HepG2 (cell line): Measurements from ENCODE around the gene TMEM107. TPM values are rescaled to one million over a fixed set of nuclear protein-coding genes. Genes with fewer than 3 reads are reported as not detected.
A peak's percentile ranks its signal among the peaks of the same experiment; 100 is the strongest.

ENCODE experiments used
- CBX2 ChIP-seq, 2 experiments: fragments of 200-600 bp in 1 of 2; sonication (generic); formaldehyde crosslinking in 1 of 2; IDR thresholded peaks; 2 replicates each; pipeline versions ENCODE4 v1.7.0 to v1.8.1; 2018 to 2022; ENCODE audit warnings: low read depth in 2 of 2, low read length in 1 of 2, mild to moderate bottlenecking in 1 of 2, missing genetic modification reagents in 1 of 2
- GLI4 ChIP-seq: sonication (generic); formaldehyde crosslinking; IDR thresholded peaks from 2 replicates; pipeline ENCODE4 v1.5.1; 2020; ENCODE audit warnings: missing genetic modification reagents, mild to moderate bottlenecking, moderate library complexity, borderline replicate concordance
- ISL2 ChIP-seq: sonication (generic); formaldehyde crosslinking; IDR thresholded peaks from 2 replicates; pipeline ENCODE4 v1.5.0; 2020; ENCODE audit warnings: missing genetic modification reagents
- MED1 ChIP-seq: sonication (generic); formaldehyde crosslinking; IDR thresholded peaks from 2 replicates; pipeline ENCODE4 v1.4.0; 2020; ENCODE audit warnings: missing genetic modification reagents
- MEIS1 ChIP-seq: sonication (generic); formaldehyde crosslinking; IDR thresholded peaks from 2 replicates; pipeline ENCODE4 v1.9.0; 2021; ENCODE audit warnings: mild to moderate bottlenecking, missing genetic modification reagents, moderate library complexity, borderline replicate concordance
- MTF1 ChIP-seq: sonication (generic); formaldehyde crosslinking; IDR thresholded peaks from 2 replicates; pipeline ENCODE4 v1.5.0; 2020; ENCODE audit warnings: missing genetic modification reagents
- MXI1 ChIP-seq: IDR thresholded peaks from 3 replicates; pipeline ENCODE4 v1.6.1; 2012; ENCODE audit warnings: low read depth, low read length, inconsistent platforms, borderline replicate concordance
- SALL1 ChIP-seq: sonication (generic); formaldehyde crosslinking; IDR thresholded peaks from 2 replicates; pipeline ENCODE4 v1.8.0; 2022; ENCODE audit warnings: mild to moderate bottlenecking, missing genetic modification reagents
- SCMH1 ChIP-seq: sonication (generic); formaldehyde crosslinking; IDR thresholded peaks from 2 replicates; pipeline ENCODE4 v1.9.0; 2021; ENCODE audit warnings: missing genetic modification reagents, mild to moderate bottlenecking, borderline replicate concordance
- TFDP1 ChIP-seq: IDR thresholded peaks from 2 replicates; pipeline ENCODE4 v1.6.1; 2016; ENCODE audit warnings: missing compliant biosample characterization, missing genetic modification reagents, borderline replicate concordance
- TSC22D2 ChIP-seq: sonication (generic); formaldehyde crosslinking; IDR thresholded peaks from 2 replicates; pipeline ENCODE4 v1.5.1; 2020; ENCODE audit warnings: missing genetic modification reagents, mild to moderate bottlenecking, borderline replicate concordance
- YEATS4 ChIP-seq: sonication (generic); formaldehyde crosslinking; IDR thresholded peaks from 2 replicates; pipeline ENCODE4 v1.4.0; 2020; ENCODE audit warnings: missing genetic modification reagents, borderline replicate concordance
- ZBTB44 ChIP-seq: sonication (generic); formaldehyde crosslinking; IDR thresholded peaks from 2 replicates; pipeline ENCODE4 v1.4.0; 2020; ENCODE audit warnings: missing genetic modification reagents
- ZC3H13 ChIP-seq: sonication (generic); formaldehyde crosslinking; IDR thresholded peaks from 2 replicates; pipeline ENCODE4 v1.8.1; 2023; ENCODE audit warnings: mild to moderate bottlenecking, missing genetic modification reagents, moderate library complexity
- ZFY ChIP-seq: sonication (generic); formaldehyde crosslinking; IDR thresholded peaks from 2 replicates; pipeline ENCODE4 v1.4.0; 2020; ENCODE audit warnings: missing genetic modification reagents
- ZNF460 ChIP-seq: sonication (generic); formaldehyde crosslinking; IDR thresholded peaks from 2 replicates; pipeline ENCODE4 v1.5.1; 2020; ENCODE audit warnings: missing genetic modification reagents, mild to moderate bottlenecking, borderline replicate concordance
- ZNF567 ChIP-seq: sonication (generic); formaldehyde crosslinking; IDR thresholded peaks from 2 replicates; pipeline ENCODE4 v1.8.1; 2023; ENCODE audit warnings: mild to moderate bottlenecking, missing genetic modification reagents, borderline replicate concordance
- polyA plus RNA-seq, 8 experiments: library from polyadenylated mRNA; depleted of rRNA in 3 of 8; stranded (reverse) in 7 of 8; unstranded in 1 of 8; fragments of >200 nt; fragmentation: Illumina TruSeq in 4 of 8; extraction: Trizol in 4 of 8; gene quantifications; 2 replicates each; pipeline versions ENCODE4 v1.2.1 to v1.2.3, GENCODE V29; 2011 to 2016; ENCODE audit warnings: low read depth in 4 of 8, missing spikeins in 1 of 8, mixed read lengths in 1 of 8; ENCODE audit not compliant: insufficient read depth in 1 of 8
- total RNA-seq, 5 experiments: library from RNA; depleted of rRNA; stranded (reverse); fragments of >200 nt; fragmentation: Illumina TruSeq; extraction: Trizol; gene quantifications; 2 replicates each; pipeline ENCODE4 v1.2.3, GENCODE V29; 2016; ENCODE audit warnings: low read depth in 1 of 5
- TF ChIP-seq, protein P1 (sequence below): sonication (generic); formaldehyde crosslinking; IDR thresholded peaks from 2 replicates; pipeline ENCODE4 v1.4.0; 2020; ENCODE audit warnings: mild to moderate bottlenecking, missing genetic modification reagents
- TF ChIP-seq, protein P2 (sequence below): sonication (generic); formaldehyde crosslinking; IDR thresholded peaks from 2 replicates; pipeline ENCODE4 v1.4.0; 2020; ENCODE audit warnings: mild to moderate bottlenecking, missing genetic modification reagents
- TF ChIP-seq, protein P3 (sequence below): sonication (generic); formaldehyde crosslinking; IDR thresholded peaks from 2 replicates; pipeline ENCODE4 v1.8.1; 2023; ENCODE audit warnings: mild to moderate bottlenecking, missing genetic modification reagents, borderline replicate concordance
- TF ChIP-seq, protein P4 (sequence below): sonication (generic); formaldehyde crosslinking; IDR thresholded peaks from 2 replicates; pipeline ENCODE4 v1.4.0; 2020; ENCODE audit warnings: missing genetic modification reagents

The TMEM107 gene
- total and polyA plus RNA-seq, 2 of the 13 experiments (the other 11 are each of a cell fraction or from before 2014, with no cell fraction given), result 7.2 to 15.3 TPM

GRCh38 chr17:8162997-8163977 is 12.9 kb downstream of the TMEM107 start (continued):
- TF ChIP-seq TFDP1 (peak; percentile 47; the same call in 1 of the 2 replicates), ZC3H13 (CRISPR knock-in tag) (no peak), ISL2 (CRISPR knock-in tag) (no peak), SCMH1 (no peak), MED1 (no peak; the same call in 1 of the 2 replicates), TSC22D2 (CRISPR knock-in tag) (no peak), SALL1 (CRISPR knock-in tag) (0 out of 2 replicates have a peak, but pooled peaks have one; percentile 6), MEIS1 (CRISPR knock-in tag) (no peak; the same call in 1 of the 2 replicates), YEATS4 (no peak; the same call in 1 of the 2 replicates), GLI4 (no peak), MXI1 (no peak), ZBTB44 (no peak), ZNF460 (no peak), ZFY (CRISPR knock-in tag) (peak; percentile 59), CBX2 (IDR thresholded peaks at IDR 0.05; ENCODE audit: low read depth, low read length) (no peak), CBX2 (CRISPR knock-in tag; IDR thresholded peaks at IDR 0.05; ENCODE audit: low read depth) (no peak), MTF1 (CRISPR knock-in tag) (no peak), ZNF567 (no peak)
- TF ChIP-seq, protein P1, sequence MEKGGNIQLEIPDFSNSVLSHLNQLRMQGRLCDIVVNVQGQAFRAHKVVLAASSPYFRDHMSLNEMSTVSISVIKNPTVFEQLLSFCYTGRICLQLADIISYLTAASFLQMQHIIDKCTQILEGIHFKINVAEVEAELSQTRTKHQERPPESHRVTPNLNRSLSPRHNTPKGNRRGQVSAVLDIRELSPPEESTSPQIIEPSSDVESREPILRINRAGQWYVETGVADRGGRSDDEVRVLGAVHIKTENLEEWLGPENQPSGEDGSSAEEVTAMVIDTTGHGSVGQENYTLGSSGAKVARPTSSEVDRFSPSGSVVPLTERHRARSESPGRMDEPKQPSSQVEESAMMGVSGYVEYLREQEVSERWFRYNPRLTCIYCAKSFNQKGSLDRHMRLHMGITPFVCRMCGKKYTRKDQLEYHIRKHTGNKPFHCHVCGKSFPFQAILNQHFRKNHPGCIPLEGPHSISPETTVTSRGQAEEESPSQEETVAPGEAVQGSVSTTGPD (CRISPR knock-in tag), result no peak
- TF ChIP-seq, protein P2, sequence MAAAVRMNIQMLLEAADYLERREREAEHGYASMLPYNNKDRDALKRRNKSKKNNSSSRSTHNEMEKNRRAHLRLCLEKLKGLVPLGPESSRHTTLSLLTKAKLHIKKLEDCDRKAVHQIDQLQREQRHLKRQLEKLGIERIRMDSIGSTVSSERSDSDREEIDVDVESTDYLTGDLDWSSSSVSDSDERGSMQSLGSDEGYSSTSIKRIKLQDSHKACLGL (CRISPR knock-in tag), result no peak
- TF ChIP-seq, protein P3, sequence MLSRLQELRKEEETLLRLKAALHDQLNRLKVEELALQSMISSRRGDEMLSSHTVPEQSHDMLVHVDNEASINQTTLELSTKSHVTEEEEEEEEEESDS (CRISPR knock-in tag), result no peak
- TF ChIP-seq, protein P4, sequence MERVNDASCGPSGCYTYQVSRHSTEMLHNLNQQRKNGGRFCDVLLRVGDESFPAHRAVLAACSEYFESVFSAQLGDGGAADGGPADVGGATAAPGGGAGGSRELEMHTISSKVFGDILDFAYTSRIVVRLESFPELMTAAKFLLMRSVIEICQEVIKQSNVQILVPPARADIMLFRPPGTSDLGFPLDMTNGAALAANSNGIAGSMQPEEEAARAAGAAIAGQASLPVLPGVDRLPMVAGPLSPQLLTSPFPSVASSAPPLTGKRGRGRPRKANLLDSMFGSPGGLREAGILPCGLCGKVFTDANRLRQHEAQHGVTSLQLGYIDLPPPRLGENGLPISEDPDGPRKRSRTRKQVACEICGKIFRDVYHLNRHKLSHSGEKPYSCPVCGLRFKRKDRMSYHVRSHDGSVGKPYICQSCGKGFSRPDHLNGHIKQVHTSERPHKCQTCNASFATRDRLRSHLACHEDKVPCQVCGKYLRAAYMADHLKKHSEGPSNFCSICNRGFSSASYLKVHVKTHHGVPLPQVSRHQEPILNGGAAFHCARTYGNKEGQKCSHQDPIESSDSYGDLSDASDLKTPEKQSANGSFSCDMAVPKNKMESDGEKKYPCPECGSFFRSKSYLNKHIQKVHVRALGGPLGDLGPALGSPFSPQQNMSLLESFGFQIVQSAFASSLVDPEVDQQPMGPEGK (CRISPR knock-in tag), result peak; percentile 31
